Heart right ventricle (tissue), 16 donors: ENCODE data around the gene NT5DC1. TPM values are rescaled to one million over a fixed set of nuclear protein-coding genes. Genes with fewer than 3 reads are reported as not detected.

Source experiments
- ATAC-seq, 8 donors: fragments of 200-7000 bp; cut with Tn5 transposase; one replicate each; pipeline ENCODE4 v1.9.1; 2020; ENCODE audit warnings: mild to moderate bottlenecking in 8 of 8, moderate library complexity in 8 of 8, moderate number of reproducible peaks in 1 of 8
- DNase-seq, 2 donors: peaks; one replicate each; pipeline ENCODE4 v3.0.0-alpha.2; 2020
- H3K27ac ChIP-seq, 10 donors: fragments of 200-600 bp; sonication (generic) in 2 of 10; one replicate each; pipeline versions ENCODE4 v1.5.0 to v1.8.0; 2020 to 2022; ENCODE audit warnings: mild to moderate bottlenecking in 3 of 10
- H3K27me3 ChIP-seq, 7 donors: fragments of 200-600 bp; one replicate each; pipeline ENCODE4 v1.8.0; 2021 to 2022; ENCODE audit warnings: mild to moderate bottlenecking in 2 of 7
- H3K36me3 ChIP-seq, 9 donors: fragments of 200-600 bp; sonication (generic) in 1 of 9; one replicate each; pipeline versions ENCODE4 v1.5.0 to v1.8.0; 2020 to 2022; ENCODE audit warnings: mild to moderate bottlenecking in 2 of 9
- H3K4me1 ChIP-seq, 9 donors: fragments of 200-600 bp; sonication (generic) in 1 of 9; one replicate each; pipeline versions ENCODE4 v1.5.0 to v1.8.0; 2020 to 2022; ENCODE audit warnings: mild to moderate bottlenecking in 4 of 9
- H3K4me3 ChIP-seq, 10 donors: fragments of 200-600 bp; sonication (generic) in 2 of 10; one replicate each; pipeline versions ENCODE4 v1.5.0 to v1.8.0; 2020 to 2022; ENCODE audit warnings: mild to moderate bottlenecking in 7 of 10, moderate library complexity in 2 of 10
- H3K9me3 ChIP-seq, 11 donors: fragments of 200-600 bp in 10 of 11; sonication (generic) in 2 of 11; one replicate each; pipeline versions ENCODE4 v1.5.0 to v1.8.0; 2013 to 2022; ENCODE audit warnings: mild to moderate bottlenecking in 2 of 11, control low read depth in 1 of 11, moderate library complexity in 1 of 11
- CTCF ChIP-seq, 9 donors: fragments of 200-600 bp; sonication (generic) in 2 of 9; IDR thresholded peaks; one replicate each; pipeline versions ENCODE4 v1.5.0 to v1.8.0; 2021 to 2022; ENCODE audit warnings: antibody characterized with exemption in 9 of 9, mild to moderate bottlenecking in 5 of 9, moderate library complexity in 1 of 9
- WGBS, 2 donors: extraction: QIAGEN DNeasy Blood & Tissue Kit; methylation state at CpG; one replicate each; pipeline ENCODE4 v1.1.7; 2013; ENCODE audit warnings: inconsistent platforms in 1 of 2; 5-methylcytosine and 5-hydroxymethylcytosine counted together
- intact Hi-C, 10 donors: fragments of 100-400 bp; cut with DNase I; formaldehyde crosslinking; loops; one replicate each; pipeline versions ENCODE4 v1.11.1 to v1.14.2; 2022
- polyA plus RNA-seq, 2 donors: library from polyadenylated mRNA; stranded (reverse); fragments of 200-250 nt; gene quantifications; one replicate each; pipeline ENCODE4 v1.2.3, GENCODE V29; 2013
- total RNA-seq, 10 donors: library from RNA; stranded (reverse); fragmentation: NEBNext Ultra II Directional in 3 of 10; extraction: Animal tissue kit (Norgen Biotek cat#: 25700) in 3 of 10; gene quantifications; one replicate each; pipeline versions ENCODE4 v1.2.1 to v1.2.4, GENCODE V29; 2021 to 2023
- donor health status: Arrhythmogenic right ventricular cardiomyopathy.
- donor health status: ischemic (EF 13 %, LVEDD 7.1; RV severe dilation, severe dysfunction).
- donor health status: healthy with polysubstance abuse.
- donor health status: DM: no; HTN: yes; CAD: no.
- donor health status: DM: no; HTN: no; CAD: no.
- donor health status: ischemic (EF 25% LVEDD 6.9; RV normal size, moderate dysfunction).
- donor health status: ischemic (EF 25% LVEDD 5.7; RV mildly dilated, moderate dysfunction).
- donor health status: healthy.
- donor health status: DM: yes; HTN: yes; CAD: no.
- donor health status: Ischemic cardiomyopathy.
- donor health status: ischemic (EF 35%, LVEDD 5.7; RV mildly dilated, moderate dysfunction).
- donor health status: nonischemic (EF 11% LVEDD 7.7; RV severe dilation, severe dysfunction).
- donor health status: DM: yes; HTN: yes; CAD: no.
- donor health status: PGD.
- donor health status: ischemic (EF 29% LVEDD 5.4; RV normal size, mild dysfunction).
- donor health status: nonischemic (EF 23%, LVEDD 6.1; RV moderate dilation, normal function).

The NT5DC1 gene
- total and polyA plus RNA-seq, 12 donors = 5.9 to 69.7 (median 57.3) TPM

DNA sequence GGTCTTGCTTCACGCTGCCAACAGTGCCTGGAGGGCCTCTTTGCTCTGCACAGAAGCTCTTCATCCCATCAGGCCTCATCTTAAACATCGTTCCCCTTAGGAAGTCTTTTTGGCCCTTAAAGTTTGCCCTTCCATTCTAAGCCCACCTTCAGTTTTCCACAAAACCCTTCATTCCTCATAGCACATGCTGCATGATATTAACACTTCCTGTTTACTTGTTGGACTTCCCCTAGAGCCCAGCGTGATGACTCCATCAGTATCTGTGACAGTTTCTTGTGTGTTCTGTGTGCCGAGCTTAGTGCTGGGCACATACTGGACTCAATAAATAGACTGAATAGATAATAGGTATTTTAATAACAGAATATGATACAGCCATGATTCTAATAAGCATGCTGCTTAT is 2.2 kb downstream of the NT5DC1 start:
- H3K4me1 ChIP-seq = peaks cover 6 to 72% (median 51%) of the 10 kb centered on the region in 9 donors
- ATAC-seq (no peak), DNase-seq (no peak)
- no peak for TF ChIP-seq CTCF (IDR thresholded peaks at IDR 0.05)
- H3K27ac ChIP-seq = peak overlapping the region in 1 of 10 donors; percentile 17
- 80 to 86% methylated on average over 4 of the region's 4 CpGs for WGBS, 2 donors
- no peaks in the 10 kb centered on the region for H3K27me3 ChIP-seq
- no peaks in the 10 kb centered on the region for H3K9me3 ChIP-seq
- H3K4me3 ChIP-seq = no peak overlapping the region
- peaks cover 0 to 8% (median 0%) of the 10 kb centered on the region in 9 donors for H3K36me3 ChIP-seq
- intact Hi-C loops = loop anchor here in 1 of 10 donors (10.0 kb wide), 1 partner anchor 488 kb away; no protein-coding TSS in a partner anchor

GRCh38 chr6:116104636-116105035 is 4.0 kb downstream of the NT5DC1 start:
- ATAC-seq = no peak
- Histone ChIP-seq H3K9me3 (no peaks in the 10 kb centered on the region), H3K36me3 (peaks cover 0 to 26% (median 11%) of the 10 kb centered on the region in 9 donors), H3K4me1 (peaks cover 6 to 62% (median 51%) of the 10 kb centered on the region in 9 donors), H3K27ac (no peak overlapping the region), H3K27me3 (no peaks in the 10 kb centered on the region), H3K4me3 (no peak overlapping the region)
- intact Hi-C loops = loop anchor here in 1 of 10 donors (10.0 kb wide), 1 partner anchor 490 kb away; no protein-coding TSS in a partner anchor
- TF ChIP-seq CTCF (IDR thresholded peaks at IDR 0.05) = no peak
- DNase-seq = no peak
- 96 to 100% methylated on average over 1 of the region's 1 CpG for WGBS, 2 donors

DNA sequence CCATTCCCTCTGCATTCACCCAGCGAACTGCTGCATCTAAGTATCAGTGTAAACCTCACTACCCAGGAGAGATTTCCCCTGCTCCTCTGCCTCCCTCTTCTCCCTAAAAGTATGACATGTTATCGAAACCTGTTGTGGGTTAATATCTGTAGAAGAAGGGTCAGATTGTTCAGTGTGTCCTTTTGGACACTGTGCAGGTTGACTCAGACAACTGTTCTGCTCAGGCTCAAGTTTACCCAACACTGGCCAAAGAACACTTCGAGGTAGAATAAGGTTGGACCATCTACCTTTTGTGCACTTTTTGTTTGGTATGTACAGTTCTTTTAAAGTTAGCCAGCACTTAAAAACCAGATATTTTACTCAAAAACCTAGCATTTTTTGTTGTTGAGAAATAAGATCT is 4.6 kb downstream of the NT5DC1 start:
- 74 to 88% methylated on average over 3 of the region's 3 CpGs for WGBS, 2 donors
- H3K4me1 ChIP-seq = peaks cover 6 to 56% (median 51%) of the 10 kb centered on the region in 9 donors
- intact Hi-C loops = loop anchor here in 1 of 10 donors (10.0 kb wide), 1 partner anchor 490 kb away; no protein-coding TSS in a partner anchor
- no peak overlapping the region for H3K27ac ChIP-seq
- DNase-seq (no peak), ATAC-seq (no peak)
- H3K9me3 ChIP-seq = no peaks in the 10 kb centered on the region
- TF ChIP-seq CTCF (IDR thresholded peaks at IDR 0.05) = no peak
- peaks cover 0 to 32% (median 15%) of the 10 kb centered on the region in 9 donors for H3K36me3 ChIP-seq
- no peak overlapping the region for H3K4me3 ChIP-seq
- no peaks in the 10 kb centered on the region for H3K27me3 ChIP-seq

- H3K9me3 ChIP-seq = no peaks in the 10 kb centered on the region
- no peak overlapping the region for H3K4me3 ChIP-seq
- peak overlapping the region in 2 of 10 donors; percentile 6 to 40 for H3K27ac ChIP-seq
- H3K36me3 ChIP-seq = peaks cover 0 to 41% (median 24%) of the 10 kb centered on the region in 9 donors
- H3K27me3 ChIP-seq = no peaks in the 10 kb centered on the region
- TF ChIP-seq CTCF (IDR thresholded peaks at IDR 0.05) = no peak
- intact Hi-C loops = loop anchor here in 1 of 10 donors (10.0 kb wide), 1 partner anchor 491 kb away; no protein-coding TSS in a partner anchor
- H3K4me1 ChIP-seq = peaks cover 6 to 55% (median 50%) of the 10 kb centered on the region in 9 donors
- DNase-seq (no peak), ATAC-seq (no peak)
- 14 to 28% methylated on average over 1 of the region's 1 CpG for WGBS, 2 donors
Observed at GRCh38 chr6:116106146-116106545, 5.5 kb downstream of the NT5DC1 start.
